Mammary epithelial cell (primary cell): ENCODE measurements around the gene BCL2L1.
"Not testable (repeated sequence)": the region's sequence is repeated elsewhere in the genome, so short reads cannot be mapped to it uniquely, and the experiment has no call there.

ENCODE experiments used
- EZH2 ChIP-seq: IDR thresholded peaks from 2 replicates; pipeline ENCODE4 v1.6.1; 2012; ENCODE audit warnings: low read length, inconsistent platforms, borderline replicate concordance
- TF ChIP-seq, protein P1 (sequence below), 2 donors: IDR thresholded peaks in 1 of 2; conservative IDR thresholded peaks in 1 of 2; 2 replicates each; pipeline ENCODE4 v1.5.1; 2011 to 2012; ENCODE audit warnings: inconsistent platforms in 2 of 2, low read length in 2 of 2, mild to moderate bottlenecking in 2 of 2, control low read depth in 1 of 2, low read depth in 1 of 2; ENCODE audit not compliant: insufficient read depth in 1 of 2; ENCODE audit errors: extremely low read depth in 1 of 2

DNA sequence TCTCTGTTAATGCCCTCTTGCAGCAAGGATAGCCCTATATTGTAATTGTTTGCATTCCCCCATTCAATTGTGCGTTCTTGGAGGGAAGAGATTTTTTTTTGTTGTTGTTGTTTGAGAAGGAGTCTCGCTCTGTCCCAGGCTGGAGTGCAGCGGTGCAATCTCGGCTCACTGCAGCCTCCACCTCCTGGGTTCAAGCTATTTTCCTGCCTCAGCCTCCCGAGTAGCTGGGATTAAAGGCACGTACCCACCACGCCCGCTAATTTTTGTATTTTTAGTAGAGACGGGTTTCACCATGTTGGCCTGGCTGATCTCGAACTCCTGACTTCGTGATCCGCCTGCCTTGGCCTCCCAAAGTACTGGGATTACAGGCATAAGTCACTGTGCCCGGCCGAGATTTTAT, 24.4 kb upstream of the BCL2L1 start:
- TF ChIP-seq, protein P1, sequence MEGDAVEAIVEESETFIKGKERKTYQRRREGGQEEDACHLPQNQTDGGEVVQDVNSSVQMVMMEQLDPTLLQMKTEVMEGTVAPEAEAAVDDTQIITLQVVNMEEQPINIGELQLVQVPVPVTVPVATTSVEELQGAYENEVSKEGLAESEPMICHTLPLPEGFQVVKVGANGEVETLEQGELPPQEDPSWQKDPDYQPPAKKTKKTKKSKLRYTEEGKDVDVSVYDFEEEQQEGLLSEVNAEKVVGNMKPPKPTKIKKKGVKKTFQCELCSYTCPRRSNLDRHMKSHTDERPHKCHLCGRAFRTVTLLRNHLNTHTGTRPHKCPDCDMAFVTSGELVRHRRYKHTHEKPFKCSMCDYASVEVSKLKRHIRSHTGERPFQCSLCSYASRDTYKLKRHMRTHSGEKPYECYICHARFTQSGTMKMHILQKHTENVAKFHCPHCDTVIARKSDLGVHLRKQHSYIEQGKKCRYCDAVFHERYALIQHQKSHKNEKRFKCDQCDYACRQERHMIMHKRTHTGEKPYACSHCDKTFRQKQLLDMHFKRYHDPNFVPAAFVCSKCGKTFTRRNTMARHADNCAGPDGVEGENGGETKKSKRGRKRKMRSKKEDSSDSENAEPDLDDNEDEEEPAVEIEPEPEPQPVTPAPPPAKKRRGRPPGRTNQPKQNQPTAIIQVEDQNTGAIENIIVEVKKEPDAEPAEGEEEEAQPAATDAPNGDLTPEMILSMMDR (conservative IDR thresholded peaks at IDR 0.05 in 1 of 2, IDR thresholded peaks at IDR 0.05 in 1 of 2; ENCODE audit: extremely low read depth in 1 of 2, insufficient read depth in 1 of 2, low read depth in 1 of 2, low read length in 2 of 2) = not testable (repeated sequence)
- TF ChIP-seq EZH2 = not testable (repeated sequence)
